Aorta (tissue), 5 donors: Measurements from ENCODE around the gene USP17L10. TPM values are rescaled to one million over a fixed set of nuclear protein-coding genes. Genes with fewer than 3 reads are reported as not detected.
"Not testable (repeated sequence)": the region's sequence is repeated elsewhere in the genome, so short reads cannot be mapped to it uniquely, and the experiment has no call there.

Experiments
- ATAC-seq: fragments of 200-7000 bp; cut with Tn5 transposase; one replicate; pipeline ENCODE4 v1.9.1; 2022; ENCODE audit warnings: moderate library complexity; ENCODE audit not compliant: low FRiP score
- DNase-seq, 2 donors: peaks; one replicate each; pipeline ENCODE4 v3.0.0-alpha.2; 2020
- H3K27ac ChIP-seq, 2 donors: one replicate each; pipeline ENCODE4 v1.5.1; 2013; ENCODE audit warnings: low read length in 2 of 2, mild to moderate bottlenecking in 2 of 2, moderate library complexity in 2 of 2, control low read depth in 1 of 2, inconsistent platforms in 1 of 2, low read depth in 1 of 2
- H3K27me3 ChIP-seq, 2 donors: one replicate each; pipeline ENCODE4 v1.6.1; 2013; ENCODE audit warnings: control low read depth in 1 of 2, low read length in 1 of 2, mild to moderate bottlenecking in 1 of 2, moderate library complexity in 1 of 2; ENCODE audit not compliant: insufficient read depth in 2 of 2, control insufficient read depth in 1 of 2
- H3K36me3 ChIP-seq, 2 donors: one replicate each; pipeline ENCODE4 v1.6.1; 2013; ENCODE audit warnings: control low read depth in 1 of 2, low read length in 1 of 2, mild to moderate bottlenecking in 1 of 2; ENCODE audit not compliant: insufficient read depth in 2 of 2, control insufficient read depth in 1 of 2
- H3K4me1 ChIP-seq, 2 donors: one replicate each; pipeline ENCODE4 v1.6.1; 2013; ENCODE audit warnings: low read length in 2 of 2, control low read depth in 1 of 2, mild to moderate bottlenecking in 1 of 2, moderate library complexity in 1 of 2; ENCODE audit not compliant: insufficient read depth in 2 of 2, control insufficient read depth in 1 of 2
- H3K4me3 ChIP-seq, 2 donors: one replicate each; pipeline ENCODE4 v1.5.1; 2013; ENCODE audit warnings: low read length in 2 of 2, control low read depth in 1 of 2, mild to moderate bottlenecking in 1 of 2
- H3K9me3 ChIP-seq: one replicate; pipeline ENCODE4 v1.6.1; 2013; ENCODE audit warnings: mild to moderate bottlenecking, low read length; ENCODE audit not compliant: control insufficient read depth
- WGBS, 2 donors: extraction: QIAGEN DNeasy Blood & Tissue Kit; methylation state at CpG; one replicate each; pipeline ENCODE4 v1.1.7; 2013; 5-methylcytosine and 5-hydroxymethylcytosine counted together
- intact Hi-C, 2 donors: fragments of 100-400 bp; cut with DNase I; formaldehyde crosslinking; loops; one replicate each; pipeline versions ENCODE4 v1.14.2 to v1.15.0; 2022
- long read RNA-seq, 2 donors: library from polyadenylated mRNA; unstranded; transcript quantifications; one replicate each; pipeline ENCODE4 v2.0.0, GENCODE V29; 2020 to 2021
- polyA plus RNA-seq, 2 donors: library from polyadenylated mRNA; stranded (reverse); fragments of 200-250 nt; gene quantifications; one replicate each; pipeline ENCODE4 v1.2.3, GENCODE V29; 2013
- total RNA-seq, 2 donors: library from RNA; stranded (reverse); fragmentation: NEBNext Ultra II Directional; extraction: Animal tissue kit (Norgen Biotek cat#: 25700); gene quantifications; one replicate each; pipeline ENCODE4 v1.2.1, GENCODE V29; 2021
- donor health status: healthy with polysubstance abuse.
- donor health status: Bipolar disorder and iron deficiency.
- donor health status: DM: no; HTN: no; CAD: no.
- donor health status: DM: no; HTN: no; CAD: no.
- donor health status: DM: yes; HTN: yes; CAD: no.

The USP17L10 gene
- total RNA-seq = not detected
- not detected for polyA plus RNA-seq
- long read RNA-seq, donor 1 = 0 reads
- long read RNA-seq, donor 2 = 0 reads

GRCh38 chr4:9210357-9210756 lies at the start of gene USP17L10:
Gene USP17L10 (plus strand): TSS chr4:9210657. CDS start chr4:9210657, 0 bp downstream.
- intact Hi-C loops, DNase-seq, H3K4me1 ChIP-seq, H3K36me3 ChIP-seq, H3K27me3 ChIP-seq, H3K9me3 ChIP-seq, ATAC-seq, H3K27ac ChIP-seq, H3K4me3 ChIP-seq: not testable (repeated sequence)
- 94% methylated on average over 12 of the region's 13 CpGs; no CpG with 5 or more reads in 1 of the 2 donors for WGBS, 2 donors

GRCh38 chr4:9165990-9166389 lies 44.5 kb upstream of the USP17L10 start:
- H3K36me3 ChIP-seq, ATAC-seq, H3K9me3 ChIP-seq, H3K4me3 ChIP-seq, H3K27me3 ChIP-seq, H3K4me1 ChIP-seq, intact Hi-C loops, H3K27ac ChIP-seq: not testable (repeated sequence)
- 25% methylated on average over 8 of the region's 8 CpGs; no CpG with 5 or more reads in 1 of the 2 donors for WGBS, 2 donors
- DNase-seq = peak in 1 of 2 donors; percentile 68

GRCh38 chr4:9169791-9170459 lies 40.5 kb upstream of the USP17L10 start, which contains the start of gene FAM90A26:
Gene FAM90A26 (plus strand): TSS chr4:9170409. CDS start chr4:9173173, 2,764 bp downstream.
- H3K36me3 ChIP-seq, intact Hi-C loops, H3K9me3 ChIP-seq, H3K4me1 ChIP-seq, ATAC-seq, H3K27me3 ChIP-seq, DNase-seq, H3K27ac ChIP-seq, H3K4me3 ChIP-seq: not testable (repeated sequence)
- 84% methylated on average over 10 of the region's 11 CpGs; no CpG with 5 or more reads in 1 of the 2 donors for WGBS, 2 donors

- H3K36me3 ChIP-seq, H3K4me3 ChIP-seq, H3K27ac ChIP-seq, H3K9me3 ChIP-seq, intact Hi-C loops, ATAC-seq, H3K27me3 ChIP-seq, H3K4me1 ChIP-seq: not testable (repeated sequence)
- WGBS, 2 donors = 70 to 83% methylated on average over 8 to 11 of the region's 14 CpGs
- DNase-seq = peak; percentile 17 to 52
Observed at GRCh38 chr4:9214701-9215100, 4.2 kb downstream of the USP17L10 start.

- DNase-seq, ATAC-seq, H3K4me3 ChIP-seq, H3K36me3 ChIP-seq, intact Hi-C loops, H3K9me3 ChIP-seq, H3K27ac ChIP-seq, H3K4me1 ChIP-seq, H3K27me3 ChIP-seq: not testable (repeated sequence)
- WGBS, 2 donors = 92% methylated on average over 10 of the region's 14 CpGs; no CpG with 5 or more reads in 1 of the 2 donors
Observed at GRCh38 chr4:9215105-9215504, 4.6 kb downstream of the USP17L10 start, which contains the start of gene USP17L11. Gene USP17L11 (plus strand): TSS chr4:9215405. CDS start chr4:9215405, 0 bp downstream.

- H3K9me3 ChIP-seq, H3K27ac ChIP-seq, H3K36me3 ChIP-seq, H3K27me3 ChIP-seq, H3K4me1 ChIP-seq, intact Hi-C loops, H3K4me3 ChIP-seq, DNase-seq, ATAC-seq: not testable (repeated sequence)
- no CpG with 5 or more reads among the region's 13 CpGs for WGBS, 2 donors
Observed at GRCh38 chr4:9219852-9220251, 9.4 kb downstream of the USP17L10 start, which contains the start of gene USP17L12. Gene USP17L12 (plus strand): TSS chr4:9220152. CDS start chr4:9220152, 0 bp downstream.

GRCh38 chr4:9224596-9224995 lies 14.1 kb downstream of the USP17L10 start, which contains the start of gene USP17L13:
Gene USP17L13 (plus strand): TSS chr4:9224896. CDS start chr4:9224896, 0 bp downstream.
- intact Hi-C loops, H3K9me3 ChIP-seq, H3K27ac ChIP-seq, H3K4me3 ChIP-seq, ATAC-seq, H3K27me3 ChIP-seq, DNase-seq, H3K36me3 ChIP-seq, H3K4me1 ChIP-seq: not testable (repeated sequence)
- WGBS, 2 donors = no CpG with 5 or more reads among the region's 14 CpGs

GRCh38 chr4:9230249-9230648 lies 19.8 kb downstream of the USP17L10 start:
- H3K36me3 ChIP-seq, H3K4me1 ChIP-seq, H3K27ac ChIP-seq, intact Hi-C loops, H3K9me3 ChIP-seq, H3K27me3 ChIP-seq, ATAC-seq, H3K4me3 ChIP-seq: not testable (repeated sequence)
- DNase-seq = peak in 1 of 2 donors; percentile 45
- 87 to 90% methylated on average over 4 to 6 of the region's 8 CpGs for WGBS, 2 donors

- no CpG with 5 or more reads among the region's 15 CpGs for WGBS, 2 donors
- H3K27ac ChIP-seq, ATAC-seq, H3K4me1 ChIP-seq, DNase-seq, H3K4me3 ChIP-seq, H3K9me3 ChIP-seq, H3K36me3 ChIP-seq, H3K27me3 ChIP-seq, intact Hi-C loops: not testable (repeated sequence)
Observed at GRCh38 chr4:9234085-9234484, 23.6 kb downstream of the USP17L10 start, which contains the start of gene USP17L15. Gene USP17L15 (plus strand): TSS chr4:9234385. CDS start chr4:9234385, 0 bp downstream.
